ENCODE data around the gene STH. TPM values are rescaled to one million over a fixed set of nuclear protein-coding genes. Genes with fewer than 3 reads are reported as not detected.
"Not testable (repeated sequence)": the region's sequence is repeated elsewhere in the genome, so short reads cannot be mapped to it uniquely, and the experiment has no call there.

STH gene, protein sequence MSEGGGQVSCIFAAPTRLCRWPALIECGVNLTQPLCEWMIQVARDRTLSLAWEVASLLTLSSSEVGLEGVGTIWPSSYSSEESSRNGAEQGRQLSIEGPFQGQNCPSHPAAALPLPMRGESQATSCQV
- not detected for polyA plus RNA-seq (2012; ENCODE audit: insufficient read depth, insufficient read length)

- H3K4me3 ChIP-seq (ENCODE audit: low read length): no peak within 1 kb of the TSS
- DNase-seq (ENCODE audit: low read depth, low spot score): no peak
Measured at GRCh38 chr17:45998987-45999899, at the start of gene STH. STH (plus strand) TSS chr17:45999250; CDS start chr17:45999280, 30 bp downstream.

GRCh38 chr17:45949755-45950320, 49.2 kb upstream of the STH start:
- no peak for DNase-seq (ENCODE audit: low read depth, low spot score)
- H3K4me3 ChIP-seq (ENCODE audit: low read length): no peak overlapping the region

GRCh38 chr17:45950888-45951287, 48.2 kb upstream of the STH start:
- H3K4me3 ChIP-seq (ENCODE audit: low read length): no peak overlapping the region
- DNase-seq (ENCODE audit: low read depth, low spot score): no peak

GRCh38 chr17:45951403-45951802, 47.6 kb upstream of the STH start:
- DNase-seq (ENCODE audit: low read depth, low spot score): no peak
- no peak overlapping the region for H3K4me3 ChIP-seq (ENCODE audit: low read length)

GRCh38 chr17:45951941-45952340, 47.1 kb upstream of the STH start:
- H3K4me3 ChIP-seq (ENCODE audit: low read length): no peak overlapping the region
- DNase-seq (ENCODE audit: low read depth, low spot score): no peak

DNA sequence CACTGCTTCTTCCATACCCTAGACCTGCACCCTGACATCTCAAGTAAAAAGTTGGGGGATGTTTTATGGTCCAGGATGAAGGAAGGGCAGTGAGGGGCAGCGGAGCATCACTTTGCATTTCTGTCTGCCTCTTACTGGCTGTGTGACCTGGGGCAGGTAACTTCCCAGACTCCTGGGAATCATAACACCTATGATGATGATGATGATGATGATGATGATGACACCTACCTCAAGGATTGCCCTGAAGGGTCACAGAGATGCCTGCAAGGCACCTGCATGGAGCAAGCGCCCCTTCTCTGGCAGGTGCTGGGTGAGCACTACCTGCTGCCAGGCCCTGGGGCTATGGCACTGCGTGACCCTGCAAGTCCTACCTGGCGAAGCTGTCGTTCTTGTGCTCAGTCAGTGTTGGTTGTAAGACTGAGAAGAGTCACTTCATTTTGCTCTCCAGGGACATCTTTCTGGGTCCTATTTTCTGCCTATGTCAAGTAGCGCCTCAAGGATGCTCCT, 46.2 kb upstream of the STH start:
- no peak for DNase-seq (ENCODE audit: low read depth, low spot score)

DNA sequence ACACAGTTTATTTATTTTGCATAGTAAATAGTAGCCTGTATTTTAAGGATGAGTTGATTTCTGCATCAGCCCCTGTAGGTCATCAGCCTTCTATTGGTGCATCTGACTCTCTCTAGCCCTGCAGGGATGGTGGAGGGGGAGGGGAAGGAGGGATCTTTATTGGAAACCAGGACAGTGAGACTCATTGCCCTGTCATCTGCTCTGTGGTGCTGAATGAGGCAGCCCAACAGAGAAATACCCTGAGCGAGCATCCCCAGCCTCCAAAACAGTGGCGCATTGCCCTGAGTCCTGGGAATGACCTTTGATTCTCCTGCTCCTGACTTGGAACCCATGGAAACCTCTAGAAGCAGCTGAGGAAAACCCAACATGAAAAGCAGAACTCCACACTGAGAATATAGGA, 45.5 kb upstream of the STH start:
- H3K4me3 ChIP-seq (ENCODE audit: low read length): no peak overlapping the region
- no peak for DNase-seq (ENCODE audit: low read depth, low spot score)

More for the DNA sequence above, 46.2 kb upstream of the STH start:
- H3K4me3 ChIP-seq (ENCODE audit: low read length): no peak overlapping the region

GRCh38 chr17:45954914-45955313, 44.1 kb upstream of the STH start:
- no peak overlapping the region for H3K4me3 ChIP-seq (ENCODE audit: low read length)
- no peak for DNase-seq (ENCODE audit: low read depth, low spot score)

DNA sequence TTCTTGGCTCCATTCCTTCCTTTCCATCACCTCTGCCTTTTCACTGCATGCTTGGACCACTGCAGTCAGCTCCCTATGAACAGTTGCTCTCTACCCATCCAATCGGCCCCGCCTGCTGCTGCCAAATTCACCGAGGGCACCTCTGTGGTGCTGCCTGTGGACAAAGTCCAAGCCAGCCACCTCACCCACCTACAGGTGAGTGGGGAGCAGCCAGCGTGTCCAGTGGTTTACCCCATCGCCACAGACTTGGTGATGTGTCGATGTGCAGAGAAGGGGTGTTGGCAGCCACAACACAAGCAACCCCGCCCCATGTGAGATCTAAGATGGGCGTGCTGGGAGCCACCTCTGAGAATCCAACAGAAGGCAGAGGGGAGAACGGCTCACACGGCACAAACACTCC, 43.7 kb upstream of the STH start:
- no peak overlapping the region for H3K4me3 ChIP-seq (ENCODE audit: low read length)
- no peak for DNase-seq (ENCODE audit: low read depth, low spot score)

DNA sequence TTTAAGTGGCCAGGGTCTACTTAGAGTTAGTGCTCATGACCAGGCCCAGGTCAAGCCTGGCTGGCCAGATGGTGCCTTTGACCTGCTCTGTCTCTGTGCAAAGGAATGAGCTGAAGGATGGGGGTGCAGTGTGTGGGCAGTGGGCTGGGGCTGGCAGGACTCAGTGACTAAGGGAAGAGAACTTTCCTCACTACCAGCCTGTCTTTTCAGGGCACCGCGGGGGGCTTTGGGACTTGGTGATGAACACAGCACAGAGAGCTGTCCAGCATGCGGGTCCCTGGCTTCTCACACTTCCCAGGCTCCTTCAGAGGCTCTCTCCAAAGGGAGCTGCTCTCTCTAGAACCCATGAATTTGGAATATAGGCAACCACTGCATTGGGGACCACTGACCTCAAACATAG, 43.0 kb upstream of the STH start:
- DNase-seq (ENCODE audit: low read depth, low spot score): no peak
- H3K4me3 ChIP-seq (ENCODE audit: low read length): no peak overlapping the region

DNA sequence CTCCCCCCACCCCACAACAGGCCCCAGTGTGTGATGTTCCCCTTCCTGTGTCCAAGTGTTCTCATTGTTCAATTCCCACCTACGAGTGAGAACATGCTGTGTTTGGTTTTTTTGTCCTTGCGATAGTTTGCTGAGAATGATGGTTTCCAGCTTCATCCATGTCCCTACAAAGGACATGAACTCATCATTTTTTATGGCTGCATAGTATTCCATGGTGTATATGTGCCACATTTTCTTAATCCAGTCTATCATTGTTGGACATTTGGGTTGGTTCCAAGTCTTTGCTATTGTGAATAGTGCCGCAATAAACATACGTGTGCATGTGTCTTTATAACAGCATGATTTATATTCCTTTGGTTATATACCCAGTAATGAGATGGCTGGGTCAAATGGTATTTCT, 42.3 kb upstream of the STH start:
- not testable (repeated sequence) for H3K4me3 ChIP-seq (ENCODE audit: low read length); DNase-seq (ENCODE audit: low read depth, low spot score)

- no peak for DNase-seq (ENCODE audit: low read depth, low spot score)
- H3K4me3 ChIP-seq (ENCODE audit: low read length): no peak overlapping the region
Measured at GRCh38 chr17:45958307-45958706, 40.7 kb upstream of the STH start.

- no peak for DNase-seq (ENCODE audit: low read depth, low spot score)
- H3K4me3 ChIP-seq (ENCODE audit: low read length): no peak overlapping the region
Measured at GRCh38 chr17:45958994-45959665, 39.9 kb upstream of the STH start.

DNA sequence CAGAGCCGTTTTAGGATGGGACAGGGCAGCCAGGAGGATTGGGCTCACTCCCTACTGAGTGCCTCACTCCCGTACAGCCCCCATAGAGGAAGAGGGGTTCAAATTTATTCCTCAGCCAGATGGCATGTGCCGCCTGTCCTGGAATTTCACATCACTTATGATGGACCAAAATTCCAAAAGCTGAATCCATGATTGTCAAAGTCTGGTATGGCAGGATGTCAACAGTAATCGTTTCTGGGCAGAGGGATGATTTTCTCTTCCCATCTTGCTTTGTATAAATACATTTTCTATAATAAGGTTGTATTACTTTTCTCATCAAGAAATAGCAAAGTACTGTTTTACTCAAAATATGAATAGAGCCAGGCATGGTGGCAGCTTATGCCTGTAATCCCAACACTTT, 38.7 kb upstream of the STH start:
- no peak overlapping the region for H3K4me3 ChIP-seq (ENCODE audit: low read length)
- DNase-seq (ENCODE audit: low read depth, low spot score): no peak

DNA sequence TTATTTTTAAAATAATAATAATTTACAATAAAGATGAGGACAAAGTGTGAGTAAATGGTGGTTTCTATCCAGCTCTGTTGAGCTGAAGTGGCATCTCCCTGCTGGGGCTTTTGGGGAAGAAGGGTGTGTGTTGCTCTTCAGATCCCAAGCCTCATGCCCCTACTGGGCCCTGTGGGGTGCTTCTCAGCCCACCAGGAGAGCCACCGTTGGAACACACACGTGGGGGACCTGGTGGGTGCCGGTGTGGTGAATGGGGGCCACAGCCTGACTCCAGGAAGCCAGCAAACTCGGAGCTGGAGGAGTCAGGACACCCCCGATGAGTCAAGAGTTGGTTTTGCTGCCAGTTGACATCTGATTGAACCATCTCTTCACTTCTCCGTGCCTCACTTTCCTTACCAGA, 37.8 kb upstream of the STH start:
- no peak overlapping the region for H3K4me3 ChIP-seq (ENCODE audit: low read length)
- DNase-seq (ENCODE audit: low read depth, low spot score): no peak

GRCh38 chr17:45962221-45962972, 36.7 kb upstream of the STH start:
- no peak overlapping the region for H3K4me3 ChIP-seq (ENCODE audit: low read length)
- DNase-seq (ENCODE audit: low read depth, low spot score): no peak

DNA sequence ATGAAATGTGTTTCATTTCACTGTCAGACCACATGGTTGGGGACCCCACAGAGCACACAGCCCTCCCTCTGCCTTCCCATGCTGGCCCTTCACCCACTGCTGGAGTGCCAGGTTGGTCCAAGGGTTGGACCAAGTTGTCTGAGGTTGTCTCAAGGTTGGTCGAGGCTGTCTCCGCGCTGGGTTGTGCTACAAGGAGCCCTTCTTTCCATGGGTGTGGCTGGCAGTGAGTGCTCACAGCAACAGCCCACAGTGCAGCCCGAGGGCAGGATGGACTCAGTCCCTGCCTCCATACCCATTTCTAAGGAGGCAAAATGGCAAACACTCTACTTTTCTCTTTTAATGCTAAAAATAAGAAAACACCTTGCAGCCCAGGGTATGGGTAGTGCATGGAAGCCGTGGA, 35.8 kb upstream of the STH start:
- no peak for DNase-seq (ENCODE audit: low read depth, low spot score)
- no peak overlapping the region for H3K4me3 ChIP-seq (ENCODE audit: low read length)

DNA sequence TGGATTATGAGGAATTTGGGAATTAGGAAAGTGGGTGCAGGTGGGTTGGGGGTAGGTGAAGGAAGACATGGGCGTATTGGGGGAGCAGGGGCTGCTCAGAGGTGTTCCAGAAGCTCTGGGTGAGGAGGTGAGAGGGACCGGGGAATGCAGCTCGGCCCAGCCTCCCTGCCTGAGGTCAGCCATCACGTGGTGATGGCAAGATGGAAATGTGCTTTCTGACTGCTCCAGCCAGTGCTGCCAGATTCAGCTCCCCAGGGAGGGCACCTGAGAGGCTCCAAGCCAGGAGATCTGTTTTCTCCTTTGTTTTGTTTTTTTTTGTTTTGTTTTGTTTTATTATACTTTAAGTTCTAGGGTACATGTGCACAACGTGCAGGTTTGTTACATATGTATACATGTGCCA, 35.2 kb upstream of the STH start:
- DNase-seq (ENCODE audit: low read depth, low spot score): no peak
- H3K4me3 ChIP-seq (ENCODE audit: low read length): no peak overlapping the region

DNA sequence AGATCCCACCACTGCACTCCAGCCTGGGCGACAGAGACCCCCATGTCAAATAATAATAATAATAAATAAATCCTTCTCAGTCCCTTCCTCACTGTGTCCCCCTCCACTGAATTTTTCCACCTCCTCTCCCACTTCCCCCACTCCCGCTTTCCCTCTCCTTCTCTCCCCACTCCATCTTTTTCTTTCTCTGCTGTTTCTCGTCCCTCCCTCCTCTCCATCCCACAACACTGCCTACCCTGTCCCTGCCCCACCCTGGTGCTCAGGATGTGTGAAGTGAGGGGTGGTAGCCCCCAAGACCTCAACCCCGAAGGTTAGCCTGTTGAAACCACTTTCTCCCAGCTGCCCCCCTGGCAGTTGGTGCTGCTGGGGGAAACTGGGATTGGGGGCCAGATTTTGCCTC, 34.4 kb upstream of the STH start:
- DNase-seq (ENCODE audit: low read depth, low spot score): no peak
- no peak overlapping the region for H3K4me3 ChIP-seq (ENCODE audit: low read length)

All from Jurkat, Clone E6-1 (cell line).